Neural cell (in vitro differentiated cells): ENCODE measurements around the gene EIF5.

Experiments
- CTCF ChIP-seq: fragments of 450-650 bp; IDR thresholded peaks from 2 replicates; pipeline ENCODE4 v1.5.1; 2014; ENCODE audit warnings: antibody characterized with exemption, mild to moderate bottlenecking, moderate library complexity; ENCODE audit not compliant: poor library complexity, severe bottlenecking
- EP300 ChIP-seq: fragments of 450-650 bp; conservative IDR thresholded peaks from 2 replicates; pipeline ENCODE4 v1.6.1; 2014; ENCODE audit warnings: antibody characterized with exemption, mild to moderate bottlenecking, moderate library complexity; ENCODE audit not compliant: poor library complexity, severe bottlenecking
- EZH2 ChIP-seq: fragments of 200-600, 300-800 bp; shearing (Covaris generic), sonication (generic); IDR thresholded peaks from 2 replicates; pipeline ENCODE4 v1.6.1; 2014; ENCODE audit warnings: antibody characterized with exemption, low read length, borderline replicate concordance, mild to moderate bottlenecking; ENCODE audit not compliant: insufficient read depth, poor library complexity, severe bottlenecking
- POLR2AphosphoS5 ChIP-seq: IDR thresholded peaks from 2 replicates; pipeline ENCODE4 v1.6.1; 2012
- RAD21 ChIP-seq: fragments of 450-650 bp; conservative IDR thresholded peaks from 2 replicates; pipeline ENCODE4 v1.6.1; 2014; ENCODE audit warnings: antibody characterized with exemption, mild to moderate bottlenecking, moderate library complexity
- SMC3 ChIP-seq: fragments of 450-650 bp; conservative IDR thresholded peaks from 2 replicates; pipeline ENCODE4 v1.6.1; 2014; ENCODE audit warnings: antibody characterized with exemption, mild to moderate bottlenecking, moderate library complexity; ENCODE audit not compliant: poor library complexity
- TAF1 ChIP-seq: IDR thresholded peaks from 2 replicates; pipeline ENCODE4 v1.6.1; 2012; ENCODE audit warnings: low read depth

GRCh38 chr14:103298620-103299019 is 35.4 kb upstream of the EIF5 start:
- no peak for TF ChIP-seq CTCF
- no peak for TF ChIP-seq SMC3
- TF ChIP-seq EZH2 = no peak
- TF ChIP-seq EP300 = no peak
- TF ChIP-seq TAF1 = no peak
- no peak for TF ChIP-seq POLR2AphosphoS5
- no peak for TF ChIP-seq RAD21
